ENCODE results near the gene AR. TPM values are rescaled to one million over a fixed set of nuclear protein-coding genes. Genes with fewer than 3 reads are reported as not detected.

The AR gene
- total and polyA plus RNA-seq, 10 of the 15 experiments (the other 5 are each of a cell fraction or from before 2014, with no cell fraction given) = 0.07 to 0.09 (median 0.08) TPM; not detected in 7

DNA sequence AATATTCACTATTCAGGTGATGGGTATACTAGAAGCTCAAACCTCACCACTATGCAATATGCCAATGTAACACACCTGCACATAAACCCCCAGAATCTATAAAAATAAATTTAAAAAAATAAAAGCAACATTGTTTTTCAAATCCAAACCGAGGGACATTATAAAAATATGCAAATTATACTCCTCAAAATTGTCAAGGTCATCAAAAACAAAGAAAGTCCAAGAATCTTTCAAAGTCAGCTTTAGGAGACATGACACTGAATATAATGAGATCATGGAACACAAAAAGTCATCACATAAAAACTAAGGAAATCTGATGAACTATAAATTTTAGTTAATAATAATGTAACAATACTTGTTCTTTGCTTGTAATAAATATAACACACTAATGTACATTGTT is 43.2 kb upstream of the AR start:
- Histone ChIP-seq H3K27me3 (replicated peaks in 1 of 2; ENCODE audit: control insufficient read depth in 2 of 2, insufficient read depth in 2 of 2, low read length in 1 of 2) (no peaks in the 10 kb centered on the region), H3K36me3 (ENCODE audit: control insufficient read depth in 2 of 2, insufficient read depth in 2 of 2, low read length in 1 of 2) (no peaks in the 10 kb centered on the region), H3K4me1 (ENCODE audit: control insufficient read depth, insufficient read depth, low read length) (no peaks in the 10 kb centered on the region), H3K79me2 (ENCODE audit: control insufficient read depth, insufficient read depth, low read length) (no peaks in the 10 kb centered on the region), H3K9me3 (replicated peaks; ENCODE audit: control insufficient read depth, insufficient read depth, low read length) (no peaks in the 10 kb centered on the region), H4K20me1 (ENCODE audit: control insufficient read depth, insufficient read depth) (no peaks in the 10 kb centered on the region), H3K27ac (ENCODE audit: control insufficient read depth, insufficient read depth) (no peak overlapping the region), H3K4me3 (no peak overlapping the region), H2AFZ (ENCODE audit: control insufficient read depth, low read depth, low read length) (no peak overlapping the region), H3K4me2 (ENCODE audit: control insufficient read depth, insufficient read depth) (no peak overlapping the region), H3K9ac (ENCODE audit: control insufficient read depth, insufficient read depth, low read length) (no peak overlapping the region)
- no TSS peak for BruUV-seq (replicated peaks)
- POLR2A ChIA-PET = no interaction called here
- RAD21 ChIA-PET (ENCODE audit: unreplicated experiment) = no interaction called here
- intact Hi-C loops (cut with micrococcal nuclease; ENCODE audit: unreplicated experiment) = no loop called here
- FAIRE-seq (no peak), ATAC-seq (no peak), DNase-seq (ENCODE audit: low read depth, low spot score) (no peak)
- in situ Hi-C loops (cut with MboI) = no loop called here
- SMC1A ChIA-PET (ENCODE audit: uncharacterized antibody, unreplicated experiment) = no interaction called here
- CTCF ChIA-PET = no interaction called here
- TF ChIP-seq SMARCA5 (IDR thresholded peaks at IDR 0.05) (no peak), SUPT20H (IDR thresholded peaks at IDR 0.05; ENCODE audit: borderline replicate concordance, control insufficient read depth, low read depth, low read length) (no peak), ZNF384 (IDR thresholded peaks at IDR 0.05; ENCODE audit: borderline replicate concordance, low read depth, low read length) (no peak), FOS (IDR thresholded peaks at IDR 0.05; ENCODE audit: borderline replicate concordance, extremely low read depth, insufficient read length) (no peak), HCFC1 (IDR thresholded peaks at IDR 0.05; ENCODE audit: low read length) (no peak), CHD1 (IDR thresholded peaks at IDR 0.05; ENCODE audit: low read depth, low read length) (no peak), EP300 (IDR thresholded peaks at IDR 0.05; ENCODE audit: borderline replicate concordance in 1 of 2, control insufficient read depth in 1 of 2, low read depth in 2 of 2, low read length in 2 of 2) (no peak), IRF4 (IDR thresholded peaks at IDR 0.05; ENCODE audit: low read depth, low read length) (no peak), SMAD1 (IDR thresholded peaks at IDR 0.05; ENCODE audit: low read depth, partially characterized antibody) (no peak), MXI1 (IDR thresholded peaks at IDR 0.05; ENCODE audit: low read depth, low read length) (no peak), NR2C1 (IDR thresholded peaks at IDR 0.05) (no peak), JUND (IDR thresholded peaks at IDR 0.05; ENCODE audit: low read depth, low read length) (no peak), RFX5 (IDR thresholded peaks at IDR 0.05; ENCODE audit: low read depth, low read length) (no peak), SIX5 (IDR thresholded peaks at IDR 0.05; ENCODE audit: low read depth, low read length, severe bottlenecking) (no peak)
- TF ChIP-seq, protein P1, sequence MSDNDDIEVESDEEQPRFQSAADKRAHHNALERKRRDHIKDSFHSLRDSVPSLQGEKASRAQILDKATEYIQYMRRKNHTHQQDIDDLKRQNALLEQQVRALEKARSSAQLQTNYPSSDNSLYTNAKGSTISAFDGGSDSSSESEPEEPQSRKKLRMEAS (IDR thresholded peaks at IDR 0.05; ENCODE audit: low read depth, low read length) = no peak
- TF ChIP-seq, protein P2, sequence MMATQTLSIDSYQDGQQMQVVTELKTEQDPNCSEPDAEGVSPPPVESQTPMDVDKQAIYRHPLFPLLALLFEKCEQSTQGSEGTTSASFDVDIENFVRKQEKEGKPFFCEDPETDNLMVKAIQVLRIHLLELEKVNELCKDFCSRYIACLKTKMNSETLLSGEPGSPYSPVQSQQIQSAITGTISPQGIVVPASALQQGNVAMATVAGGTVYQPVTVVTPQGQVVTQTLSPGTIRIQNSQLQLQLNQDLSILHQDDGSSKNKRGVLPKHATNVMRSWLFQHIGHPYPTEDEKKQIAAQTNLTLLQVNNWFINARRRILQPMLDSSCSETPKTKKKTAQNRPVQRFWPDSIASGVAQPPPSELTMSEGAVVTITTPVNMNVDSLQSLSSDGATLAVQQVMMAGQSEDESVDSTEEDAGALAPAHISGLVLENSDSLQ (IDR thresholded peaks at IDR 0.05) = no peak
- TF ChIP-seq, protein P3, sequence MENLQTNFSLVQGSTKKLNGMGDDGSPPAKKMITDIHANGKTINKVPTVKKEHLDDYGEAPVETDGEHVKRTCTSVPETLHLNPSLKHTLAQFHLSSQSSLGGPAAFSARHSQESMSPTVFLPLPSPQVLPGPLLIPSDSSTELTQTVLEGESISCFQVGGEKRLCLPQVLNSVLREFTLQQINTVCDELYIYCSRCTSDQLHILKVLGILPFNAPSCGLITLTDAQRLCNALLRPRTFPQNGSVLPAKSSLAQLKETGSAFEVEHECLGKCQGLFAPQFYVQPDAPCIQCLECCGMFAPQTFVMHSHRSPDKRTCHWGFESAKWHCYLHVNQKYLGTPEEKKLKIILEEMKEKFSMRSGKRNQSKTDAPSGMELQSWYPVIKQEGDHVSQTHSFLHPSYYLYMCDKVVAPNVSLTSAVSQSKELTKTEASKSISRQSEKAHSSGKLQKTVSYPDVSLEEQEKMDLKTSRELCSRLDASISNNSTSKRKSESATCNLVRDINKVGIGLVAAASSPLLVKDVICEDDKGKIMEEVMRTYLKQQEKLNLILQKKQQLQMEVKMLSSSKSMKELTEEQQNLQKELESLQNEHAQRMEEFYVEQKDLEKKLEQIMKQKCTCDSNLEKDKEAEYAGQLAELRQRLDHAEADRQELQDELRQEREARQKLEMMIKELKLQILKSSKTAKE (IDR thresholded peaks at IDR 0.05; ENCODE audit: low read depth, poor library complexity, severe bottlenecking) = no peak
- TF ChIP-seq, protein P4, sequence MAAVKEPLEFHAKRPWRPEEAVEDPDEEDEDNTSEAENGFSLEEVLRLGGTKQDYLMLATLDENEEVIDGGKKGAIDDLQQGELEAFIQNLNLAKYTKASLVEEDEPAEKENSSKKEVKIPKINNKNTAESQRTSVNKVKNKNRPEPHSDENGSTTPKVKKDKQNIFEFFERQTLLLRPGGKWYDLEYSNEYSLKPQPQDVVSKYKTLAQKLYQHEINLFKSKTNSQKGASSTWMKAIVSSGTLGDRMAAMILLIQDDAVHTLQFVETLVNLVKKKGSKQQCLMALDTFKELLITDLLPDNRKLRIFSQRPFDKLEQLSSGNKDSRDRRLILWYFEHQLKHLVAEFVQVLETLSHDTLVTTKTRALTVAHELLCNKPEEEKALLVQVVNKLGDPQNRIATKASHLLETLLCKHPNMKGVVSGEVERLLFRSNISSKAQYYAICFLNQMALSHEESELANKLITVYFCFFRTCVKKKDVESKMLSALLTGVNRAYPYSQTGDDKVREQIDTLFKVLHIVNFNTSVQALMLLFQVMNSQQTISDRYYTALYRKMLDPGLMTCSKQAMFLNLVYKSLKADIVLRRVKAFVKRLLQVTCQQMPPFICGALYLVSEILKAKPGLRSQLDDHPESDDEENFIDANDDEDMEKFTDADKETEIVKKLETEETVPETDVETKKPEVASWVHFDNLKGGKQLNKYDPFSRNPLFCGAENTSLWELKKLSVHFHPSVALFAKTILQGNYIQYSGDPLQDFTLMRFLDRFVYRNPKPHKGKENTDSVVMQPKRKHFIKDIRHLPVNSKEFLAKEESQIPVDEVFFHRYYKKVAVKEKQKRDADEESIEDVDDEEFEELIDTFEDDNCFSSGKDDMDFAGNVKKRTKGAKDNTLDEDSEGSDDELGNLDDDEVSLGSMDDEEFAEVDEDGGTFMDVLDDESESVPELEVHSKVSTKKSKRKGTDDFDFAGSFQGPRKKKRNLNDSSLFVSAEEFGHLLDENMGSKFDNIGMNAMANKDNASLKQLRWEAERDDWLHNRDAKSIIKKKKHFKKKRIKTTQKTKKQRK (IDR thresholded peaks at IDR 0.05; ENCODE audit: low read depth, low read length) = no peak
- WGBS (ENCODE audit: insufficient coverage, insufficient replicate concordance, low lambda C conversion rate, missing lambda C conversion rate) = 0% methylated on average over 1 of the region's 1 CpG

Data from GM12878 (cell line).